DMS53 (cell line): Measurements from ENCODE around the gene ATG9A.
"Not testable (repeated sequence)": the region's sequence is repeated elsewhere in the genome, so short reads cannot be mapped to it uniquely, and the experiment has no call there.

ENCODE experiments used
- DNase-seq: peaks from one replicate; lab custom pipeline; 2025; lab: John Stamatoyannopoulos, UW

ATG9A gene

DNA sequence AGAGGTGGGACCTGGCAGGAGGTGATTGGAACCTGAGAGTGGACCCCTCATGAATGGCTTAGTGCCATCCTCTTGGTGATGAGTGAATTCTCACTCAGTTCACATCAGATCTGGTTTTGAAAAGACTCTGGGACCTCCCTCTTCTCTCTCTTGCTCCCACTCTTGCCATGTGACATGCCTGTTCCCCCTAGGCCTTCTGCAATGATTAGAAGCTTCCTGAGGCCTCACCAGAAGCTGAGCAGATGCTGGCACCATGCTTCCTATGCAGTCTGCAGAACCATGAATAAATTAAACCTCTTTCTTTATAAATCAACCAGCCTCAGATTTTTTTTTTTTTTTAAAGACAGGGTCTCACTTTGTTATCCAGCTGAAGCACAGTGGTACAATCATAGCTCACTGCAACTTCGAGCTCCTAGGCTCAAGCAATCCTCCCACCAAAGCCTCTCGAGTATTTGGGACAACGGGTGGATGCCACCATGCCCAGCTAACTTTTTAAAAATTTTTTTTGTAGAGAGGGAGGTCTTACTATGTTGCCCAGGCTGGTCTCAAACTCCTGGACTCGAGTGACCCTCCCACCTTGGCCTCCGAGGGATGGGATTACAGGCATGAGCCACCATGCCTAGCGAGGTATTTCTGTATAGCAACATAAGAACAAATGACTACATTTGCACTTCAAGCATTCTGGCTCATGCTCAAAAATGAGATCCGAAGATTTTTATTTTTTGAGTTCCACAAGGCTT lies 24.8 kb downstream of the ATG9A start:
- no peak for DNase-seq

DNA sequence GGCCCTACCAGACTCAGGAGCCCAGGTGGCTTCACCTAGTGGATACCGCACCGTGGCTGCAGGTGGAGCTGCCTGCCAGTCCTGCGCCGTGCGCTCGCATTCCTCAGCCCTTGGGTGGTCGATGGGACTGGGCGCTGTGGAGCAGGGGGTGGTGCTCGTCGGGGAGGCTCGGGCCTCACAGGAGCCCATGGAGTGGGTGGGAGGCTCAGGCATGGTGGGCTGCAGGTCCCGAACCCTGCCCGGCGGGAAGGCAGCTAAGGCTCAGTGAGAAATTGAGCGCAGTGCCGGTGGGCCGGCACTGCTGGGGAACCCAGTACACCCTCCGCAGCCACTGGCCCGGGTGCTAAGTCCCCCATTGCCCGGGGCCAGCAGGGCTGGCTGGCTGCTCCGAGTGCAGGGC lies 28.1 kb downstream of the ATG9A start:
- DNase-seq, result not testable (repeated sequence)

DNA sequence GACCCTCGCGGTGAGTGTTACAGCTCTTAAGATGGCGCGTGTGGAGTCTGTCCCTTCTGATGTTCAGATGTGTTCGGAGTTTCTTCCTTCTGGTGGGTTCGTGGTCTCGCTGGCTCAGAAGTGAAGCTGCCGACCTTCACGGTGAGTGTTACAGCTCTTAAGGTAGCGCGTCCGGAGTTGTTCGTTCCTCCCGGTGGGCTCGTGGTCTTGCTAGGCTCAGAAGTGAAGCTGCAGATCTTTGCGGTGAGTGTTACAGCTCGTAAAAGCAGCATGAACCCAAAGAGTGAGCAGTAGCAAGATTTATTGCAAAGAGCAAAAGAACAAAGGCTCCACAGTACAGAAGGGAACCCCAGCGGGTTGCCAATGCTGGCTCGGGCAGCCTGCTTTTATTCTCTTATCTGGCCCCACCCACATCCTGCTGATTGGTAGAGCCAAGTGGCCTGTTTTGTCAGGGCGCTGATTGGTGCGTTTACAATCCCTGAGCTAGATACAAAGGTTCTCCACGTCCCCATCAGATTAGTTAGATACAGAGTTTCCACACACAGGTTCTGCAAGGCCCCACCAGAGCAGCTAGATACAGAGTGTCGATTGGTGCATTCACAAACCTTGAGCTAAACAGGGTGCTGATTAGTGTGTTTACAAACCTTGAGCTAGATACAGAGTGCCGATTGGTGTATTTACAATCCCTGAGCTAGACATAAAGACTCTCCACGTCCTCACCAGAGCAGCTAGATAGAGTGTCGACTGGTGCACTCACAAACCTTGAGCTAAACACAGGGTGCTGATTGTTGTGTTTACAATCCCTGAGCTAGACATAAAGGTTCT lies 28.7 kb downstream of the ATG9A start:
- not testable (repeated sequence) for DNase-seq

GRCh38 chr2:219199470-219200211 lies 29.8 kb downstream of the ATG9A start:
- no peak for DNase-seq

- DNase-seq, result no peak
Measured at GRCh38 chr2:219198974-219199373, 30.5 kb downstream of the ATG9A start.

DNA sequence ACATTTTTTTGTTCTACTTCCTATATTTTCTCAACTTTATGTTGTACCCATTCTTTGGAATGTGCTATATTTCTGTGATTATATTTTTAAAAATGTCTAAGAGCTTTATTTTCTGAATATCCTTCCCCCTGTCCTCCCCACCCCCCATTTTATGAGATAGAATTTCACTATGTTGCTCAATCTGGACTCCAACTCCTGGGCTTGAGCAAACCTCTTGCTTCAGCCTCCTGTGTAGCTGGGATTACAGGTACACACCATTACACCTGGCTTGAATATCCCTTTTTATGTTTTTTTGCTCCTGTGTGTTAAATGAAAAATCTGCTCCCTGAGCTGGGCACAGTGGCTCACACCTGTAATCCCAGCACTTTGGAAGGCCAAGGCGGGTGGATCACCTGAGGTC lies 32.0 kb downstream of the ATG9A start:
- no peak for DNase-seq

- DNase-seq, result no peak
Measured at GRCh38 chr2:219186754-219187456, 42.5 kb downstream of the ATG9A start.

GRCh38 chr2:219184121-219184520 lies 45.3 kb downstream of the ATG9A start:
- DNase-seq, result no peak

- no peak for DNase-seq
Measured at GRCh38 chr2:219183151-219183772, 46.2 kb downstream of the ATG9A start.

DNA sequence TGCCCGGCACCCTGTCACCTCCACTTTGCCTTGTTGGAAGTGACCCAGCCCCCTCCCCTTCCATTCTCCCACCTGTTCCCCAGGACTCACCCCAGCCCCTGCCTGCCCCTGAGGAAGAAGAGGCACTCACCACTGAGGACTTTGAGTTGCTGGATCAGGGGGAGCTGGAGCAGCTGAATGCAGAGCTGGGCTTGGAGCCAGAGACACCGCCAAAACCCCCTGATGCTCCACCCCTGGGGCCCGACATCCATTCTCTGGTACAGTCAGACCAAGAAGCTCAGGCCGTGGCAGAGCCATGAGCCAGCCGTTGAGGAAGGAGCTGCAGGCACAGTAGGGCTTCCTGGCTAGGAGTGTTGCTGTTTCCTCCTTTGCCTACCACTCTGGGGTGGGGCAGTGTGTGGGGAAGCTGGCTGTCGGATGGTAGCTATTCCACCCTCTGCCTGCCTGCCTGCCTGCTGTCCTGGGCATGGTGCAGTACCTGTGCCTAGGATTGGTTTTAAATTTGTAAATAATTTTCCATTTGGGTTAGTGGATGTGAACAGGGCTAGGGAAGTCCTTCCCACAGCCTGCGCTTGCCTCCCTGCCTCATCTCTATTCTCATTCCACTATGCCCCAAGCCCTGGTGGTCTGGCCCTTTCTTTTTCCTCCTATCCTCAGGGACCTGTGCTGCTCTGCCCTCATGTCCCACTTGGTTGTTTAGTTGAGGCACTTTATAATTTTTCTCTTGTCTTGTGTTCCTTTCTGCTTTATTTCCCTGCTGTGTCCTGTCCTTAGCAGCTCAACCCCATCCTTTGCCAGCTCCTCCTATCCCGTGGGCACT lies 46.9 kb downstream of the ATG9A start:
- DNase-seq, result no peak

DNA sequence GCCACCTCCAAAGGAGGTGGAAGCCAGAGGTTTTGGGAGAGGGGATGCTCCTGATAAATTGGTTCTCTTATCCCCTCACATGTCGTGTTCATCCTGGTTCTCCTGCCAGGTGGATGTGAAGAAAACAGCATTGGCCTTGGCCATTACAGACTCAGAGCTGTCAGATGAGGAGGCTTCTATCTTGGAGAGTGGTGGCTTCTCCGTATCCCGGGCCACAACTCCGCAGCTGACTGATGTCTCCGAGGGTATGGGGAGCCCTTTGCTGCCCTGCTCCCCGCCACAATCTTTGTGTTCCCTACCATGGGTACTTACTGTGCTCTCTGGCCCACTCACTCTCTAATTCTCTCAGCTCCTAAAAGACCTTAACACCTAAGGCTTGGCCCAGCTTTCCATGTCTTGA lies 47.9 kb downstream of the ATG9A start:
- DNase-seq, result no peak

DNA sequence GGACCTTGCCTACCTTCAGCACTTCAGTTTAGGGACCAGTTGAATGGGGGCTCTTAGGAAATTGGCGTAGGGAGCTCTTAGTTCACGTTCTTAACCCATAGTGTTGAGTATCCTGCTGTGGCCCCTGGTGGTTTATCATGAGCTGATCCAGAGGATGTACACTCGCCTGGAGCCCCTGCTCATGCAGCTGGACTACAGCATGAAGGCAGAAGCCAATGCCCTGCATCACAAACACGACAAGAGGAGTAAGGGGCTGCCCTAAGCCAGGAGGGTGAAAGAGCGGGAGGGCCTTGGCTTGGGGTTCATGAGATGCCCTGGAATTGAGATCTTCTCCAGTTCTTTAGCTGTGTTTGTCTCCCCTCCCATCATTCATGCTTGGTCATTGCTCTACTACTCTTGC lies 48.5 kb downstream of the ATG9A start:
- DNase-seq, result no peak

DNA sequence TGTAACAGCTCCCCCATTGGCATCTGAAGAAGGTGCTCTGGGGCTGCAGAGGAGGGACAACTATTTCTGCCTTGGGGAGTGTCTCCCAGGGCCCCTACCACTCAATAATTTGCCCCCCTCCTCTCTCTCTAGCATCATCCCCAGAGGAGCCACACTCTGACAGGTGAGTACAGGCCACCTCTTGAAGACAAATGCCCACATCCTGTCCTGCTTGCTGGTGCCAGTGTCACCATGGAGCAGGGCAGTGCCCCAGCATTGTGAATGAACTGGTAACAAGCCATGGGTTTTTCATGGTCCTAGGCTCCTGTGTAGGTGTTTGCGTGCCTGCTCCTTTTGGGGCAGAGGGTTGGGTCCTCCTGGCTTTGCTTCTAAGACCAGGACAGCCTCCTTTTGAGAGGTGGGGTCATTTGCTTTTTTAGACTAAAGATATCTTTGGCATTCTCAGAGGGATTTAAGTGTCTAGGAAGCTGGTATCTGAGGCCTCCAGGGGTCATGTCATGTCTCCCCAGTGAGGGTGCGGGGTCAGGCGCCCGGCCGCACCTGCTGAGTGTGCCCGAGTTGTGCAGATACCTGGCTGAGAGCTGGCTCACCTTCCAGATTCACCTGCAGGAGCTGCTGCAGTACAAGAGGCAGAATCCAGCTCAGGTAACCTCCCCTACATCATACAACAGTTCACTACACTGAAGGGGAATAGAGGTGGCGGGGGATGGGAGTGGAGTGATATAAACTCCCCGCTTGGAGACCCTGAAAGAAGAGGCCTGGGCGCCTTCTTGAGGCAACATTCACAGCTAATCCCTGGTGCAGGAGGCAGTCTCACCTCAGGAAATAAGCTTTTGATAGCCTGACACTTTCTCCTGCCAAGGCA lies 49.6 kb downstream of the ATG9A start:
- no peak for DNase-seq

- DNase-seq, result peak; percentile 68
Measured at GRCh38 chr2:219178377-219179175, 50.9 kb downstream of the ATG9A start.

DNA sequence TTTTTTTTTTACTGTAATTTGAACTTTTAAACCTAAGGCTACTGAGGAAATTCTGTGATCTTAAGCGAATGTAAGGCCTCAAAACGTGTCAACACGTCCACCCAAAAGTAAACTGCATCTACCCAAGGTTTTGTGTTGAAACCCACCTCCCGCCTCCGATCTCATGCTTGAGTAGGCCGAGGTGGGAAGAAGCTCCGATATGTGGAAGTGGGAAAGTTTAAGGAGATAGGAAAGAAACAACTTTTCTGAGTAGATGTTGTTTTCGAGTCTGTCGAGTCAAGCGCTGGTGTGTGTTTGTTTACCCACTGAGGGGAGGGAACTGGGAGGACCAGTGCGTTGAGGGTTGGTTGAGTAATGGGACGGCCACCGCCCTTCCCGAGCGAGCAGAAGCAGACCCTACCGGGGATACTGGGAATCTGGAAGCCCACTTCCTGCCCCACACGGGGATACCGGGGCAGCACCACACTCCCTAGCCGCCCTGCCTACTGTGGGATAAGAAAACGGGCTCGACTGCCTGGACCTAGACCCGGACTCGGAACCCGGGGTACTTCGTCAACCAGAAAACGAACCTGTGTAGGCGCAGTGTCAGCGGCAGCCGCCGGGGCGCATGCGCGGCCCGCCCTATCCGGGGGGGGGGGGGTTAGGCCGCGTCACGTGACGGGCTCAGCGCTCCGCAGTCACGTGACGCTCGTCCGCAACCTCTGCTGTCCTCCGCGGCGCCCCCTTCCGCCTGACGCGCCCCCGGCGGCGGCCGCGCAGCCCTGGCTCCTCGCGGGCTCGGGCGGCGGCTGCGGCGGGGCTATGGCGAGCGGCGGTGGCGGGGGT lies 51.7 kb downstream of the ATG9A start, which contains the start of gene RETREG2:
TSS of gene RETREG2 (plus strand) at position 724 of the 825 bp plus-strand sequence. CDS start at position 802, 78 bp downstream.
- DNase-seq, result peak; percentile 91

DNA sequence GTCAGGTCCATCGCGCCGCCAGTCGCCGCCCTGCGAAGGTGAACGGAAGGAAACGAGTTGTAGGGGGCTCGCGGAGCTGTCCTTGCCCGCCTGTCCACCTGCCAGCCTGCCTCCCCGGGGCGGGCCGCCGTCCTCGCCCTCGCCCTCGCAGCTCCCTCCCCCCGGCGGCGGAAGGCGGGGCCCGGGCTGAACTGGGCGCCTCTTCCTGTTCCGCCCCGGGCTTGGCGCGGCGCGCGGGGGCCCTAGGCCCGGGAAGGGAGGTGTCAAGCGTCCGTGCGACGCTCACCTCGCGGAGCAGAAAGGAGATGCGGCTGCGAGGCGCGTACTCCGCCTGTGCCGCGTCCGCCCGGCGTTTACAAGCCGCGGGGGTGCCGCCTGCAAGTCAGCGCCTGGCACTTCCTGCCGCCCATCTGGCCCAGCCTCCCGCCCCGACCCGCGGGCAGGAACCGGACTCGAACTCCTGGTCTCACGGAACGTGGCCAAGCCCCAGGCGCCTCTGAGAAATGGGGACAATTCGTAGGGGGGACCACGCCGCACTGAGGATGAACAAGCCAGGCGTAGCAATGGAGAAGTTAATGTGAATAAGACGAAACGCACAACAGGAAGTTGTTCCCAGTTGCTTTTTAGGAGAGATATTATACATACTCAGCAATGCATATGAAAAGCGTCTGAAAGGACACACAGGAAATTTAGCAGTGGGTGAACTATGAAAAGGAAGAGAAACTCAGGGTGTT lies 52.5 kb downstream of the ATG9A start, which contains the start of gene CNPPD1:
TSS of gene CNPPD1 (minus strand) at position 108 of the 734 bp plus-strand sequence. CDS start at position 11, 97 bp downstream.
- DNase-seq, result peak; percentile 94
